Measurements from ENCODE around the gene PAQR8.

GRCh38 chr6:52407467-52407866, 45.5 kb downstream of the PAQR8 start:
- TF ChIP-seq CTCF (IDR thresholded peaks at IDR 0.05; ENCODE audit: low read depth, low read length) (peak; percentile 71), EZH2phosphoT487 (IDR thresholded peaks at IDR 0.05; ENCODE audit: low read depth) (no peak)
